Kidney epithelial cell (primary cell): Measurements from ENCODE around the gene ZNF354C. TPM values are rescaled to one million over a fixed set of nuclear protein-coding genes. Genes with fewer than 3 reads are reported as not detected.

Experiments
- DNase-seq: peaks from one replicate; pipeline ENCODE4 v3.0.0-alpha.2; 2010; ENCODE audit warnings: low read depth
- H3K27me3 ChIP-seq: 2 replicates; pipeline ENCODE4 v1.6.0; 2011; ENCODE audit warnings: low read length; ENCODE audit not compliant: control insufficient read depth, insufficient read depth
- H3K36me3 ChIP-seq: 2 replicates; pipeline ENCODE4 v1.5.1; 2011; ENCODE audit warnings: low read length; ENCODE audit not compliant: control insufficient read depth, insufficient read depth
- H3K4me3 ChIP-seq: 2 replicates; pipeline ENCODE4 v1.5.1; 2011; ENCODE audit warnings: low read depth, mild to moderate bottlenecking, control low read depth, low read length
- total RNA-seq: library from RNA; depleted of rRNA; stranded (reverse); fragments of >200 nt; gene quantifications from 2 replicates; pipeline ENCODE4 v1.2.3, GENCODE V29; 2015
- TF ChIP-seq, protein P1 (sequence below): IDR thresholded peaks from 2 replicates; pipeline ENCODE4 v1.5.1; 2011; ENCODE audit warnings: mild to moderate bottlenecking, moderate library complexity, low read length, control low read depth, inconsistent platforms; ENCODE audit not compliant: insufficient read depth, poor library complexity, severe bottlenecking

ZNF354C gene
- total RNA-seq, 1 donor from 2014 or later, result 6.9 TPM

DNA sequence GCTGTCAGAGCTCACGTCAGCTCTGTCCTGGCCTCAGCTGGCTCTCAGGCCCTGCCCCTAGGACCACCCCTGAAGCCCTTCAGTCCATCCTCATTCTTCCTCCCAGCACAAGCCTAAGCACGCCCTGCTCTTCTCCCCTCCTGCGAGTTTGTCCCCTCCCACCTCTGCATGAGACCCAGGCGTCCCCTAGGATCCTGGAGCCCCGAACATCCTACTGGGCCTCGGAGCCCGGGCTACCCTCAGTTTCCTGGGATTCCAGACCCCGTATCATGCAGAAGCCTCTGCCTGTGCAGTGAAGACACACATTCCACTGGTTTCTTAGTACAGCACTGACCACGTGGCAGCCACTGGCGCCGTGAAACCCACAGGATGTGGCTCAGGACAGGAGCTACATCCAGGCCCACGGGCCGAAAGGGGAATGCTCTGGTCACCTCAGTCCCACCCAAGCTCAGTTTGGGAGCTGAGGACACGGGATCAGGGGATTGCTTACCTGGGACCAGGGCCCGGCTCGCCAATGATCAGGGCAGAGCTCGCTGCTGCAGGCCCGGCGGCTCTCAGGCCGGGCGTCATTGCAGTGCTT, 64.2 kb downstream of the ZNF354C start:
- DNase-seq, result no peak
- TF ChIP-seq, protein P1, sequence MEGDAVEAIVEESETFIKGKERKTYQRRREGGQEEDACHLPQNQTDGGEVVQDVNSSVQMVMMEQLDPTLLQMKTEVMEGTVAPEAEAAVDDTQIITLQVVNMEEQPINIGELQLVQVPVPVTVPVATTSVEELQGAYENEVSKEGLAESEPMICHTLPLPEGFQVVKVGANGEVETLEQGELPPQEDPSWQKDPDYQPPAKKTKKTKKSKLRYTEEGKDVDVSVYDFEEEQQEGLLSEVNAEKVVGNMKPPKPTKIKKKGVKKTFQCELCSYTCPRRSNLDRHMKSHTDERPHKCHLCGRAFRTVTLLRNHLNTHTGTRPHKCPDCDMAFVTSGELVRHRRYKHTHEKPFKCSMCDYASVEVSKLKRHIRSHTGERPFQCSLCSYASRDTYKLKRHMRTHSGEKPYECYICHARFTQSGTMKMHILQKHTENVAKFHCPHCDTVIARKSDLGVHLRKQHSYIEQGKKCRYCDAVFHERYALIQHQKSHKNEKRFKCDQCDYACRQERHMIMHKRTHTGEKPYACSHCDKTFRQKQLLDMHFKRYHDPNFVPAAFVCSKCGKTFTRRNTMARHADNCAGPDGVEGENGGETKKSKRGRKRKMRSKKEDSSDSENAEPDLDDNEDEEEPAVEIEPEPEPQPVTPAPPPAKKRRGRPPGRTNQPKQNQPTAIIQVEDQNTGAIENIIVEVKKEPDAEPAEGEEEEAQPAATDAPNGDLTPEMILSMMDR, result no peak
- H3K27me3 ChIP-seq, result no peaks in the 10 kb centered on the region
- no peak overlapping the region for H3K4me3 ChIP-seq
- H3K36me3 ChIP-seq, result no peaks in the 10 kb centered on the region

DNA sequence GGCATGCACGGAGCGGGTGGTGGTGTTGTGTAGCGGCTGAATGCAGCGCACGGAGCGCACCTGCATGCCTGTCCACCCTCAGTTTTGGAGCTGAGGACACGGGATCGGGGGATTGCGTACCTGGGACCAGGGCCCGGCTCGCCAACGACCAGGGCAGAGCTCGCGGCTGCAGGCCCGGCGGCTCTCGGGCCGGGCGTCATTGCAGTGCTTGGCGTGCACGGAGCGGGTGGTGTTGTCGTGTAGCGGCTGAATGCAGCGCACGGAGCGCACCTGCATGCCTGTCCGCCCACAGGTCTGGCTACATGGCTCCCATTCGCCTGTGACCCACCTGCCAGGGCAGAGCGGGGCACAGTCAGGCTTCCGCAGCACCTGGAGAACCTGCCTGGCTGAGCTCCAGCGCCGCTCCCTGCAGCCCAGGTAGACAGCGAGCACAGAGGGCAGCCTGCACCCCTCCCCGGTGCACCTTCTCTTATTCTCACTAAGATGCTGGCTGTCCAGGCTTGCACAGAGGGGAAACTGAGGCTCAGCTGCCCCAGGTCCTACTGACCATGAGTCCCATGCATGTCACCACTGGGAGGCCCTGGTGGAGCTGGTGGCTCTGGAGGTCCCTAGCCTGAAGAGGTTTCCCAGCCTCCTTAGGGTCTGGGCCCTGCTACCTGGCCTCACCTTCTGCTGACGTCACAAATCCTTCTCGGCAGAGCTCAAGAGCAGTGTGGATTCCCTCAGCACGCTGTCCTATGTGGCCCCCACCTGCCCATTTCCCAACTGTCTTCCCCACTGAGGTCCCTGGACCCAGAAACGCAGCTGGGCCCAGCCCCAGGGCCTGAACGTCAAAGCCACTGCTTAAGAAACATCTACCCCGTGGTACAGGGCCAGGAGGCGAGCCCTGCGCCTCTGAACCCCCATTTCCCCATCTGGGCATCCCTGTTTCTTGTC, 64.9 kb downstream of the ZNF354C start:
- H3K36me3 ChIP-seq, result no peaks in the 10 kb centered on the region
- TF ChIP-seq, protein P1, result no peak
- H3K27me3 ChIP-seq, result no peaks in the 10 kb centered on the region
- no peak for DNase-seq
- no peak overlapping the region for H3K4me3 ChIP-seq

DNA sequence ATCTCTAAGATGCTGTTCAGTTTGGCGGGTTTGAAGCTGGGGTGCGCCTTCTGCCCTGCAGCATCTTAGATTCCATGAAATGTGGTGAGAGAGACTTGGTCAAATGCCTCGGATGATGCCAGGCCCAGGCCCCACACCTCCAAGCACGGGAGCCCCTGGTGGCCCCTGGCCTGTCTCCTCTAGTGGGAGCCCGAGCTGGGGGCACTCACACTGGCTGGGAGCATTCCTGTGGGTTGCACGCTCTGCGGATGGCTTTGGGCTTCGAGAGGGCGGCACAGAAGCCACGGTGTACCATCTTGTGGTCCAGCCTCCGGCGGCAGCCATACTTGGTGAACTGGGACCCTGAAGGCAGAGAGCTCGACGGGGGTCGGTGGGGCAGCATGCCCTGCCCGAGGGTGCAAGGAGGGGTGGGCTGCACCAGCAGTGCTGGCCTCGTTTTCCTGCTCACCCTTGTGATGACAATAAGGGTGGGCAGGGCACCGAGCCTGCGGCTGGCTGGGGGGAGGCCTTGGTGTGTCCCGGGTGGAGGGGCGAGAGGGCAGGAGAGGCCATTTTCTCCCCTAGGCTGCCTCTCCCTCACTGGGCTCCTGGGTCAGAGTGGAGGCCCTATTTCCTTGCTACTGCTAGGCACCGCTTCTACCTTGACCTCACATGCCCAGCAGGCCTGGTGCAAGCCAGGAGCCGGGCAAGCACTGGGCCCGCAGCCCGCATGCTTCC, 65.8 kb downstream of the ZNF354C start:
- no peaks in the 10 kb centered on the region for H3K27me3 ChIP-seq
- H3K4me3 ChIP-seq, result no peak overlapping the region
- TF ChIP-seq, protein P1, result no peak
- no peak for DNase-seq
- H3K36me3 ChIP-seq, result no peaks in the 10 kb centered on the region

DNA sequence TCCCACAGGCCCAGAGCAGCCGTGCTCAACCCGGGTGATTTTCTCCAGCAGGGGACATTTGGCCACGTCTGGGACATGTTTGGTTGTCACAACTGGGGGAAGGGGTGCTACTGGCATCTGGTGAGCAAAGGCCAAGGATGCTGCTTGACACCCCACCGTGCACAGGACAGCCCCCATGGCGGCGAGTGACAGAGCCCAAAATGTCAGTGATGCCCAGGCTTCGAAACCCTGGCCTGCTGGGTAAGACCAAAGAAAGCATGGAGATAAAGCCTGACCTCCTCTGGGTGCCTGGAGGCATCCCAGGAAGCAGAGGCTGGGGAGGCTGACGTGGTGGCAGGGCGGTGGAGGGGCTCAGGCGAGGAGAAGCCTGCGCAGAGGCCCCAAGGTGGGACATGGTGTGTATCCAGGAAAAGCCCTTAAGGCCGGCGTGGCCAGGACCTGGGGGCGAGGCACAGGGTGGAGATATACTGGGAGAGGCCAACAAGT, 66.4 kb downstream of the ZNF354C start:
- no peaks in the 10 kb centered on the region for H3K36me3 ChIP-seq
- H3K4me3 ChIP-seq, result no peak overlapping the region
- TF ChIP-seq, protein P1, result no peak
- no peak for DNase-seq
- no peaks in the 10 kb centered on the region for H3K27me3 ChIP-seq

DNA sequence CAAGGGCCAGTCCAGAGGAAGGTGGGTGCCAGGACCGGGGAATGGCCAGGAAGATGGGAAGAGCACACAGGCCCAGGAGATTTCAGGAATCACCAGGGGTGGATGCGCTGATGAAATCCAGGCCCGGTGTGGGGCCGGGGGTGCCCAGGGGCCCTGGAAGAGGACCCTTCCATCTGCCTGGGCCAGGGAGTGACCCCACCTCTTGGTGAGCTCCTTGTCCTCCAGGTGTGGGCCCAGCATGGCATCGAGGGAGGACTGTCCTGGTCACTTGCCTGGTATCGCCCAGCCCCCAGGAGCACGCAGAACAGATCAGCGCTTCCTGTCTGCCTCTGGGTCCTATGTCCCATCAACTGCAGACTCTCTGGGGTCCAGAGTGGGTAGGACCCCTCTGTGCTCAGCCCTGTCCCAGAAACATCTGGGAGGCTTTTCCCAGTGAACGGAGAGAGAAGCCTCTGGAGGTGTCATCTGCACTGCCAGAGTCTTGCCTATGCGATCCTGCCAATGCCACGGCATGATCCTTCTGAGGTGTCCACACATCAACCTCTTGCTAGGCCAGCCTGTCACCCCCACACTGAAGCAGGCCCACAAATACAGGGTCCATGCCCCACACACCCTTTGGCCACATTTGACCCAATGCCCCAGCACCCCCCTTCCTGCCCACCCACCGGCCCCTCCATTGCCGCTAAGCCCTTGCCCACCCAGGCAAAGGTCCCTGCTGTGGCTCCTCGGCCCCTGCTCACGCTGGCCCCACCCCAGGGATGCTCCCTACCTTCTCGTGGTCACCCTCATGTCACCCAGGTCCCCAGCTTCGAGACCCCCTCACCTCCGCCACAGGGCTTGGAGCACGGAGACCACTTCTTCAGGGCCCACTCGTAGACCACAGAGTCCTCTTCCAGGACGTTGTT, 67.2 kb downstream of the ZNF354C start:
- H3K27me3 ChIP-seq, result no peaks in the 10 kb centered on the region
- TF ChIP-seq, protein P1, result no peak

More for the DNA sequence above, 67.2 kb downstream of the ZNF354C start:
- H3K36me3 ChIP-seq, result no peaks in the 10 kb centered on the region
- no peak for DNase-seq
- no peak overlapping the region for H3K4me3 ChIP-seq
